ENCODE results near the gene CDC14A. TPM values are rescaled to one million over a fixed set of nuclear protein-coding genes. Genes with fewer than 3 reads are reported as not detected.

The CDC14A gene
- total RNA-seq, 1 experiment from 2014 or later = 6.8 TPM

DNA sequence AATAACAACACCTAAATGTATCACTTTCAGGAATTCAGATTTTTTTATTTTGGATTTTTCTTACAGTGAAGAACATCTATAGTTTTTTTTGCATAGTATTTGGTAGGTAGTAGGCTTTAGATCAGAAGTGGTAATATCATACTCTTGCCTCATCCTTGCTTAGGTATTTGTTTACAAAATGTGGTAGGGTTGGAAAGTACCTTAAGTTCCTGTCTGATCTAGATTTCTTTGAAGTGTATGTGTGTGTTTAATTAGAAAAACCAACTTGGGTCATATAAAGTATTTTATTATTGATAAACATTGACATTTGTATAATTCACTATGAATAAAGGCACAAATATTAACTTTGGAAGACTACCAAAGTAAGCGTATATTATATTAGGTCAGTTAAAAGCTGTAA is 100.3 kb downstream of the CDC14A start:
- no peaks in the 10 kb centered on the region for H3K4me1 ChIP-seq (ENCODE audit: insufficient read depth, low read length, poor library complexity, severe bottlenecking)
- TF ChIP-seq, protein P1, sequence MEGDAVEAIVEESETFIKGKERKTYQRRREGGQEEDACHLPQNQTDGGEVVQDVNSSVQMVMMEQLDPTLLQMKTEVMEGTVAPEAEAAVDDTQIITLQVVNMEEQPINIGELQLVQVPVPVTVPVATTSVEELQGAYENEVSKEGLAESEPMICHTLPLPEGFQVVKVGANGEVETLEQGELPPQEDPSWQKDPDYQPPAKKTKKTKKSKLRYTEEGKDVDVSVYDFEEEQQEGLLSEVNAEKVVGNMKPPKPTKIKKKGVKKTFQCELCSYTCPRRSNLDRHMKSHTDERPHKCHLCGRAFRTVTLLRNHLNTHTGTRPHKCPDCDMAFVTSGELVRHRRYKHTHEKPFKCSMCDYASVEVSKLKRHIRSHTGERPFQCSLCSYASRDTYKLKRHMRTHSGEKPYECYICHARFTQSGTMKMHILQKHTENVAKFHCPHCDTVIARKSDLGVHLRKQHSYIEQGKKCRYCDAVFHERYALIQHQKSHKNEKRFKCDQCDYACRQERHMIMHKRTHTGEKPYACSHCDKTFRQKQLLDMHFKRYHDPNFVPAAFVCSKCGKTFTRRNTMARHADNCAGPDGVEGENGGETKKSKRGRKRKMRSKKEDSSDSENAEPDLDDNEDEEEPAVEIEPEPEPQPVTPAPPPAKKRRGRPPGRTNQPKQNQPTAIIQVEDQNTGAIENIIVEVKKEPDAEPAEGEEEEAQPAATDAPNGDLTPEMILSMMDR (conservative IDR thresholded peaks at IDR 0.05; ENCODE audit: low read depth, low read length) = no peak
- no peak for TF ChIP-seq EZH2 (IDR thresholded peaks at IDR 0.05; ENCODE audit: borderline replicate concordance, low read depth, low read length, poor library complexity, severe bottlenecking)
- POLR2A ChIA-PET (ENCODE audit: low non-redundant PET) = no interaction called here
- H3K36me3 ChIP-seq (ENCODE audit: insufficient read depth, low read length, poor library complexity, severe bottlenecking) = no peaks in the 10 kb centered on the region
- CTCF ChIA-PET = no interaction called here
- H3K27me3 ChIP-seq (replicated peaks; ENCODE audit: insufficient read depth, low read depth, low read length, poor library complexity) = no peaks in the 10 kb centered on the region
- no peak overlapping the region for H3K4me3 ChIP-seq (ENCODE audit: low read depth, low read length, poor library complexity, severe bottlenecking)
- no TSS peak for BruUV-seq (replicated peaks)
- DNase-seq (ENCODE audit: low spot score) = no peak
- no peaks in the 10 kb centered on the region for H3K9me3 ChIP-seq (ENCODE audit: low read depth, low read length, poor library complexity, severe bottlenecking)
- intact Hi-C loops (cut with micrococcal nuclease; ENCODE audit: unreplicated experiment) = loop anchor here (10.0 kb wide), 2 partner anchors 168 to 318 kb away; partner anchors contain the start of genes SASS6 and TRMT13
- H3K27ac ChIP-seq (ENCODE audit: low read depth, low read length, poor library complexity, severe bottlenecking) = no peak overlapping the region

- intact Hi-C loops (cut with micrococcal nuclease; ENCODE audit: unreplicated experiment) = loop anchor here (5.0 to 10.0 kb wide), 3 partner anchors 171 to 488 kb away; partner anchors contain the start of genes SASS6, SLC35A3 and TRMT13
- POLR2A ChIA-PET (ENCODE audit: low non-redundant PET) = no interaction called here
- Histone ChIP-seq H3K36me3 (ENCODE audit: insufficient read depth, low read length, poor library complexity, severe bottlenecking) (no peaks in the 10 kb centered on the region), H3K9me3 (ENCODE audit: low read depth, low read length, poor library complexity, severe bottlenecking) (no peaks in the 10 kb centered on the region), H3K27ac (ENCODE audit: low read depth, low read length, poor library complexity, severe bottlenecking) (no peak overlapping the region), H3K27me3 (replicated peaks; ENCODE audit: insufficient read depth, low read depth, low read length, poor library complexity) (no peaks in the 10 kb centered on the region), H3K4me3 (ENCODE audit: low read depth, low read length, poor library complexity, severe bottlenecking) (no peak overlapping the region), H3K4me1 (ENCODE audit: insufficient read depth, low read length, poor library complexity, severe bottlenecking) (peaks cover 5% of the 10 kb centered on the region)
- TF ChIP-seq, protein P1 (conservative IDR thresholded peaks at IDR 0.05; ENCODE audit: low read depth, low read length) = peak; percentile 70
- no peak for TF ChIP-seq EZH2 (IDR thresholded peaks at IDR 0.05; ENCODE audit: borderline replicate concordance, low read depth, low read length, poor library complexity, severe bottlenecking)
- BruUV-seq (replicated peaks) = no TSS peak
- DNase-seq (ENCODE audit: low spot score) = peak; percentile 32
- CTCF ChIA-PET = interaction anchor here (0.5 to 1.4 kb wide), 2 partner anchors 8 to 364 kb away, joined by 4 read pairs; no protein-coding TSS in a partner anchor
Observed at GRCh38 chr1:100455478-100456072, 103.3 kb downstream of the CDC14A start.

- POLR2A ChIA-PET (ENCODE audit: low non-redundant PET) = no interaction called here
Observed at GRCh38 chr1:100456880-100457279, 104.6 kb downstream of the CDC14A start.

More at GRCh38 chr1:100456880-100457279, 104.6 kb downstream of the CDC14A start:
- H3K9me3 ChIP-seq (ENCODE audit: low read depth, low read length, poor library complexity, severe bottlenecking) = no peaks in the 10 kb centered on the region
- TF ChIP-seq EZH2 (IDR thresholded peaks at IDR 0.05; ENCODE audit: borderline replicate concordance, low read depth, low read length, poor library complexity, severe bottlenecking) = no peak
- TF ChIP-seq, protein P1 (conservative IDR thresholded peaks at IDR 0.05; ENCODE audit: low read depth, low read length) = no peak
- BruUV-seq (replicated peaks) = no TSS peak
- H3K4me1 ChIP-seq (ENCODE audit: insufficient read depth, low read length, poor library complexity, severe bottlenecking) = peaks cover 11% of the 10 kb centered on the region
- H3K27me3 ChIP-seq (replicated peaks; ENCODE audit: insufficient read depth, low read depth, low read length, poor library complexity) = no peaks in the 10 kb centered on the region
- DNase-seq (ENCODE audit: low spot score) = no peak
- H3K36me3 ChIP-seq (ENCODE audit: insufficient read depth, low read length, poor library complexity, severe bottlenecking) = no peaks in the 10 kb centered on the region
- no peak overlapping the region for H3K4me3 ChIP-seq (ENCODE audit: low read depth, low read length, poor library complexity, severe bottlenecking)
- no peak overlapping the region for H3K27ac ChIP-seq (ENCODE audit: low read depth, low read length, poor library complexity, severe bottlenecking)
- CTCF ChIA-PET = interaction anchor here (0.7 to 1.1 kb wide), 2 partner anchors 25 to 34 kb away, joined by 3 to 6 read pairs; no protein-coding TSS in a partner anchor
- intact Hi-C loops (cut with micrococcal nuclease; ENCODE audit: unreplicated experiment) = loop anchor here (5.0 to 10.0 kb wide), 3 partner anchors 172 to 490 kb away; partner anchors contain the start of genes SASS6, SLC35A3 and TRMT13
